Neutrophil (primary cell): Measurements from ENCODE around the gene GCSH.
A peak's percentile ranks its signal among the peaks of the same experiment; 100 is the strongest.

Source experiments
- H3K27ac ChIP-seq: fragments of 200-600 bp; sonication (generic); 2 replicates; pipeline ENCODE4 v1.5.1; 2016; ENCODE audit warnings: mild to moderate bottlenecking, moderate library complexity
- H3K27me3 ChIP-seq: fragments of 200-600 bp; sonication (generic); 2 replicates; pipeline ENCODE4 v1.6.0; 2016; ENCODE audit warnings: mild to moderate bottlenecking
- H3K36me3 ChIP-seq: fragments of 200-600 bp; sonication (generic); 2 replicates; pipeline ENCODE4 v1.5.1; 2017
- H3K4me1 ChIP-seq, 2 experiments: fragments of 200-600 bp in 1 of 2; sonication (generic) in 1 of 2; 1 replicate in 1 of 2; 2 replicates in 1 of 2; pipeline versions ENCODE4 v1.5.1 to v1.6.1; 2013 to 2016; ENCODE audit warnings: low read depth in 1 of 2, low read length in 1 of 2, mild to moderate bottlenecking in 1 of 2, moderate library complexity in 1 of 2; ENCODE audit not compliant: control insufficient read depth in 1 of 2, insufficient read depth in 1 of 2
- H3K4me3 ChIP-seq, 2 experiments: fragments of 200-600 bp in 1 of 2; sonication (generic) in 1 of 2; 1 replicate in 1 of 2; 2 replicates in 1 of 2; pipeline ENCODE4 v1.5.1; 2013 to 2016; ENCODE audit warnings: low read depth in 1 of 2, low read length in 1 of 2, mild to moderate bottlenecking in 1 of 2, moderate library complexity in 1 of 2
- H3K9me3 ChIP-seq: fragments of 200-600 bp; sonication (generic); 2 replicates; pipeline ENCODE4 v1.5.1; 2016
- CTCF ChIP-seq: fragments of 200-600 bp; sonication (generic); IDR thresholded peaks from 2 replicates; pipeline ENCODE4 v1.5.1; 2016; ENCODE audit warnings: antibody characterized with exemption

Gene GCSH

GRCh38 chr16:81095953-81096714 lies at the start of gene GCSH:
TSS of gene GCSH (minus strand) at chr16:81096395. CDS start at chr16:81096278, 117 bp downstream.
- peaks cover 9 to 11% of the 10 kb centered on the region in 2 experiments for H3K4me1 ChIP-seq
- H3K36me3 ChIP-seq = no peaks in the 10 kb centered on the region
- peaks cover 16% of the 10 kb centered on the region for H3K27me3 ChIP-seq
- peak within 1 kb of the TSS; percentile 81 to 91 for H3K4me3 ChIP-seq
- peak within 1 kb of the TSS; percentile 0 for H3K27ac ChIP-seq
- H3K9me3 ChIP-seq = no peaks in the 10 kb centered on the region
- peak; percentile 30 for TF ChIP-seq CTCF

- Histone ChIP-seq H3K4me3 (no peak overlapping the region), H3K4me1 (no peaks in the 10 kb centered on the region), H3K36me3 (no peaks in the 10 kb centered on the region), H3K9me3 (no peaks in the 10 kb centered on the region), H3K27ac (no peak overlapping the region), H3K27me3 (peaks cover 7% of the 10 kb centered on the region)
- TF ChIP-seq CTCF = no peak
These were observed 47.8 kb upstream of the GCSH start for GRCh38 chr16:81143921-81144471.

- Histone ChIP-seq H3K27me3 (peaks cover 7% of the 10 kb centered on the region), H3K4me3 (no peak overlapping the region), H3K36me3 (no peaks in the 10 kb centered on the region), H3K27ac (no peak overlapping the region), H3K9me3 (no peaks in the 10 kb centered on the region), H3K4me1 (no peaks in the 10 kb centered on the region)
- TF ChIP-seq CTCF = no peak
These were observed 46.7 kb upstream of the GCSH start for GRCh38 chr16:81142864-81143263.

GRCh38 chr16:81140930-81141780 lies 45.0 kb upstream of the GCSH start:
- no peak for TF ChIP-seq CTCF
- Histone ChIP-seq H3K27ac (no peak overlapping the region), H3K9me3 (no peaks in the 10 kb centered on the region), H3K27me3 (peaks cover 7% of the 10 kb centered on the region), H3K36me3 (no peaks in the 10 kb centered on the region), H3K4me3 (no peak overlapping the region), H3K4me1 (no peaks in the 10 kb centered on the region)

GRCh38 chr16:81138831-81139557 lies 42.8 kb upstream of the GCSH start:
- no peak overlapping the region for H3K27ac ChIP-seq
- H3K27me3 ChIP-seq = no peaks in the 10 kb centered on the region
- no peaks in the 10 kb centered on the region for H3K9me3 ChIP-seq
- H3K4me1 ChIP-seq = no peaks in the 10 kb centered on the region
- no peaks in the 10 kb centered on the region for H3K36me3 ChIP-seq
- TF ChIP-seq CTCF = no peak
- no peak overlapping the region for H3K4me3 ChIP-seq
